GM10266 (cell line): ENCODE results near the gene DNAL4.

Experiments
- DNase-seq: peaks from one replicate; pipeline ENCODE4 v3.0.0; 2012; ENCODE audit errors: extremely low spot score
- TF ChIP-seq, protein P1 (sequence below): IDR thresholded peaks from 2 replicates; pipeline ENCODE4 v1.5.1; 2012; ENCODE audit warnings: mild to moderate bottlenecking, low read depth; ENCODE audit not compliant: control insufficient read depth, insufficient read depth; ENCODE audit errors: missing control alignments

Gene DNAL4

DNA sequence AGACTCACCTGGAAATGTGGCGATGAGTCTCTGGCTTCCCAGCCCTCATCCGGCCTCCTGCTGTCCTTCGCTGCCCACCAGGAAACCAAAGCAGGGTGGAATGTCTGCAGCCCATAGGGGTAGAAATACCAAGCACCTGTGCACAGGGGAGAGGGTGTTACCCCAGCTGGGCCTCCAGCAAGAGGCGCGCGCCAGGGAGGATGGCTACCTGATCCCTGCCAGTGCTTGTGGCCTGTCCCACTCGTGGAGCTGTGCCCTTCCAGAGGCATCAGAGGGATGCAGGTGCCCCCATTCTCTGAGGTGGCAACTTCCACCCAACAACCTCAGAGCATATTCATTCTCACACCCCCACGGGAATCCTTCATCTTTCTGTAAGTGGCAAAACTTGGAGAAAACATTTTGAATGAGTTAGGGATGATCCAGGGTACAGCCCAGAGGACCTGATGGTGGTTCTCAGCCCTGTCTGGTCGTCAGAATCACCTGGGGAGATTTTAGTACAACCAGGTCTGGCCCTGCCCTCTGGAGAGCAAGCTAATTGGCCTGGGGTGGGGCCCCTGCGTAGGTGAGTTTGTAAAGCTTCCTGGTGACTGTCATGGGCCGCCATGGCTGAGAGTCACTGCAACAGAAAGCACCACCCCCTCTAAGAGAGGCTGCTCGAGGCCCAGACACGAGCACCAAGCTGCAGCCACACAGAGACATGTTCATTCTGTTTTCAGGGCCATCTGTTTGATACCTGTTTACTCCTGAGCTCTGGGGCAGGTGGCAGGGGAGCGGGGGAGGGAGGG, 48.1 kb downstream of the DNAL4 start:
- TF ChIP-seq, protein P1, sequence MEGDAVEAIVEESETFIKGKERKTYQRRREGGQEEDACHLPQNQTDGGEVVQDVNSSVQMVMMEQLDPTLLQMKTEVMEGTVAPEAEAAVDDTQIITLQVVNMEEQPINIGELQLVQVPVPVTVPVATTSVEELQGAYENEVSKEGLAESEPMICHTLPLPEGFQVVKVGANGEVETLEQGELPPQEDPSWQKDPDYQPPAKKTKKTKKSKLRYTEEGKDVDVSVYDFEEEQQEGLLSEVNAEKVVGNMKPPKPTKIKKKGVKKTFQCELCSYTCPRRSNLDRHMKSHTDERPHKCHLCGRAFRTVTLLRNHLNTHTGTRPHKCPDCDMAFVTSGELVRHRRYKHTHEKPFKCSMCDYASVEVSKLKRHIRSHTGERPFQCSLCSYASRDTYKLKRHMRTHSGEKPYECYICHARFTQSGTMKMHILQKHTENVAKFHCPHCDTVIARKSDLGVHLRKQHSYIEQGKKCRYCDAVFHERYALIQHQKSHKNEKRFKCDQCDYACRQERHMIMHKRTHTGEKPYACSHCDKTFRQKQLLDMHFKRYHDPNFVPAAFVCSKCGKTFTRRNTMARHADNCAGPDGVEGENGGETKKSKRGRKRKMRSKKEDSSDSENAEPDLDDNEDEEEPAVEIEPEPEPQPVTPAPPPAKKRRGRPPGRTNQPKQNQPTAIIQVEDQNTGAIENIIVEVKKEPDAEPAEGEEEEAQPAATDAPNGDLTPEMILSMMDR, result no peak
- no peak for DNase-seq

DNA sequence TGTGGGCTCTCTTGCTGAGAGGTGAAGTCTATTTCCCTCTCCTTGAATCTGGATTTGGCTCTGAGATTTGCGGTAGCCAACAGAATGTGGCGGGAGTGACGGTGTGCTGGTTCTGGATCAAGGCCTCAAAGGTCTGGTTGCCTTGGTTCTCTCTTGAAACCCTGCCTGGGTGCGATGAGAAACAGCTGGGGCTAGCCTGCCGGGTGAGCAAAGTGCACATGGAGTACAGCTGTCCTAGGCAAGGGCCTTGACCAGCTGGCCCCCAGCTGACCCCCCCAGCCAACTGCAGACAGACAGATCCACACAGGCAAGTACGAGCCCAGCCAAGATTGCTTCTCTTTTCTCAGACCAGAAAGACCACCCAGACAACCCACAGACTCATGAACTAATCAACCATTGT, 49.0 kb downstream of the DNAL4 start:
- no peak for DNase-seq
- TF ChIP-seq, protein P1, result no peak

DNA sequence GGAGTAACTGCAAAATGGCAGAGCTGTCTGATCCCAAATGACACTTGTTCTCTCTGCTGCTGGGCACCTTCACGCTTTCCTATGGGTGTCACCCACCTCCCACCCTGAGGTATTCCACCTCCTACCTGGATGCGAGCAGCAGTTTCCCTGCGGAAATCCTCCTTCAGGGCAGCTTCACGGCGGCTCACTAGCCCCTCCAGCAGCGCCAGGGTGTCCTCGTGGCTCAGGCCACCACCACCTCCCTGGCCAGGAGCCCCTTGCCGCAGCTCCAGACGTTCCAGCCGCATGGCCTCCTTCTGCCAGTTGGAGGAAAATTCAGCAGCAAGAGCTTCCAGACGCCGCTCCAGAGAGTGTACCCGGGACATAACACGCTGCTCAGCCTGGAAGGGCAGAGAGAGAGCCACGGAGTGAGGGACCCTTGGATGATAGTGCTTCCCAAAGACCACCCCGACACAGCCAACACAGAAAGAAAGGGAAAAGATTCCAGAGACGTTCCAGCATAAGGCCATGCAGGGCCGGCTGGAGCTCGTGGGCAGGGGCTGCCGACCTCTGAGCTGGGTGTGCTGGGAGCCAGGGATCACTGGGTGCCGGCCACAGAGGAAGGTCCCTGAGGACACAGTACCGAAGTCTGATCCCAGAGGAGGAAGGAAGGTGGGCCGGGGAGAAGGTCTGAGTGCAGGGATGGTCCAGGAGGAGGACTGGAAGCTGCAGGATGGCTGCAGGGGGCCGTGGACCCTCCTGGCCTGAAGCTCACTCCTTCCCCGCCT, 51.6 kb downstream of the DNAL4 start:
- DNase-seq, result no peak
- TF ChIP-seq, protein P1, result no peak

DNA sequence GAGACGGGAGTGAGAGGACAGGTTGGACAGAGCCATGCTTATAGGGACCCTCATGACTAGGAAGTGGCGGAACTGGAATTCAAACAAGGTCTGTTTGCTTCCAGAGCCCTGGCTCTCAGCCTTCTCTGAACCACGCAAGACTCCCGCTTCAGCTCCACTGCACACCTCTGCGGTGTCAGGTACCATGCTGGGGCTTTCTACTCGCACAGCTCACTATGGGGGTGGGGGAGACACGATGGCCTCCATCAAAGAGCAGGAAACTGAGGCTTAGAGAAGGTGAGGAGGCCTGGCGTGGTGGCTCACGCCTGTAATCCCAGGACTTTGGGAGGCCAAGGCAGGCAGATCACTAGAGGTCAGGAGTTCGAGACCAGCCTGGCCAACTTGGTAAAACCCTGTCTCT, 52.4 kb downstream of the DNAL4 start:
- TF ChIP-seq, protein P1, result no peak
- no peak for DNase-seq

DNA sequence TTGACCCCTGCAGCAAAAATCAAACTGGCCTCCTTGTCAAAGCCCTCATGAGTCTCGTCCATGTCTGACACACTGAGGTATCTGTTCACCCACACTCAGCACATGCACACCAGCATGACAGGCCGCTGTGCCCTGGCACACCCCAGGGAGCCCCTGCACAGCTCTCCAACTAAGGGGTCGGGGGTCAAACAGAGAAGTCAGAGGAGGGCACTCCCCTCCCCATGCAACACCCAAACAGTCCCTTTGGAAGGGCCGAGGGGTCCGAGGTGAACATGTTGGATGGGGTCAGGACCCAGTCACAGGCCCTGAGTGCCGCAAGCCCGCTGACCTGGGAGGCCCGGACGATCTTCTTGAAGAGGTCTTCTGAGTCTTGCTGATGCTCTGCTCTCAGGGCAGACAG, 52.8 kb downstream of the DNAL4 start:
- no peak for DNase-seq
- TF ChIP-seq, protein P1, result no peak

DNA sequence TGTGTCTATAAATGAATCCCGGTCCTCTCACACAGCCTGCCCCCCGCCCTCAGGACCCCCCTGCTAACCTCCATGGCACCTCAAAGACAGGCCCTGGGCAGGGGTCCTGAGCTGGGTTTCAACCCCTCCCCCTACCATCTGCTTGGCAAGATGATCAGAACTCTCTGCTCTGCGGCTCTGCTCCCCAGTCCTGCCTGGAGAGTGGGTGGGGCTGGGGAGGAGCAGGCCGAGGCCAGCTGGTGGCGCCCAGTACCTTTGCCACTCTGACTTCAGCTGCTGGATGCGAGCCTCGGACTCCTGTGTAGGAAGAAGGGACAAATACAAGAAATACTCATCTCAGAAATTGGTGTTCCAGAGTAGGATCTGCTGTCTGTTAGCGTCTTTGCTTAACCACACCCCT, 53.2 kb downstream of the DNAL4 start:
- no peak for DNase-seq
- TF ChIP-seq, protein P1, result no peak

DNA sequence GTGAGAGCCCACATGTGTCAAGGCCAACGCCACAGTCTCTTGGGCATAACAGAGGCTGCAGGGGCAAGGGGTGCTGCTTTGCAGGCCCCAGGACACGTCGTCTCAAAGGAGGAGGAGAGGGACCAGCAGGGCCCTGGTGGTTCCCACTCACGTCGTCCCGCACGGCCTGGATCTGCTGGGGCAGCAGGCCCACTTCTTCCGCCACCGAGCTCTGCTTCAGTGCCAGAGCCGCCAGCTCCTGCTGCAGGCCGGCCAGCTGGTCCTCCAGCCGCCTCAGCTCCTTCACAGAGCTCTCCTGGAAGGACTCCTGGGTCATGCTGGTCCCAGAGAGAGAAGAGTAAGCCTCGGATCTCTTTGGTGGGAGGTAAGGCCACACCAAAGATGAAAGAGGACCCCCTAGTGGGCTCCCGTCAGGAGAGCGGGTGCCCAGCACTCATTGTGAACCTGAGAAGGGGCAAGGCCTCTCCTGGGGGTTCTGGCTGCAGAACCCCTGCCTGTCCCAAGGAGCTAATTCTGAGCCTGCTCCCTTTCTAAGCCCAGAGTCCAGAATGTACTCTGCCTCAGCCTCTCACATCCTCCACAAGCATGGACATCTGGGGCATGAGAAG, 53.7 kb downstream of the DNAL4 start:
- TF ChIP-seq, protein P1, result no peak
- no peak for DNase-seq
